Suprapubic skin (tissue), 4 donors: ENCODE measurements around the gene SOX6. TPM values are rescaled to one million over a fixed set of nuclear protein-coding genes. Genes with fewer than 3 reads are reported as not detected.

ENCODE experiments used
- DNase-seq, 2 donors: peaks; one replicate each; pipeline ENCODE4 v3.0.0-alpha.2; 2019; ENCODE audit warnings: low spot score in 2 of 2
- H3K27ac ChIP-seq: fragments of 200-600 bp; sonication (generic); one replicate; pipeline ENCODE4 v1.5.1; 2019
- H3K27me3 ChIP-seq: fragments of 200-600 bp; sonication (generic); one replicate; pipeline ENCODE4 v1.5.1; 2019
- H3K36me3 ChIP-seq: fragments of 200-600 bp; sonication (generic); one replicate; pipeline ENCODE4 v1.5.1; 2019
- H3K4me1 ChIP-seq: fragments of 200-600 bp; sonication (generic); one replicate; pipeline ENCODE4 v1.5.1; 2019
- H3K4me3 ChIP-seq: fragments of 200-600 bp; sonication (generic); one replicate; pipeline ENCODE4 v1.5.1; 2019; ENCODE audit warnings: mild to moderate bottlenecking
- H3K9me3 ChIP-seq: fragments of 200-600 bp; sonication (generic); one replicate; pipeline ENCODE4 v1.5.1; 2019
- EP300 ChIP-seq: sonication (generic); formaldehyde crosslinking; IDR thresholded peaks from one replicate; pipeline ENCODE4 v1.6.1; 2017; ENCODE audit warnings: antibody characterized with exemption
- POLR2A ChIP-seq, 2 donors: fragments of 450-650 bp; IDR thresholded peaks; one replicate each; pipeline ENCODE4 v1.6.1; 2017; ENCODE audit warnings: antibody characterized with exemption in 2 of 2, mild to moderate bottlenecking in 2 of 2, moderate library complexity in 2 of 2
- POLR2AphosphoS5 ChIP-seq, 3 donors: sonication (generic); formaldehyde crosslinking; IDR thresholded peaks; one replicate each; pipeline ENCODE4 v1.6.1; 2017; ENCODE audit warnings: antibody characterized with exemption in 3 of 3
- WGBS: methylation state at CpG from one replicate; pipeline ENCODE4 v1.1.5; 2018; 5-methylcytosine and 5-hydroxymethylcytosine counted together
- total RNA-seq, 4 donors: library from RNA; depleted of rRNA; stranded (reverse); fragments of >200 nt; gene quantifications; one replicate each; pipeline ENCODE4 v1.1.0, GENCODE V29; 2016
- TF ChIP-seq, protein P1 (sequence below), 2 donors: fragments of 200-600 bp in 1 of 2; fragments of 450-650 bp in 1 of 2; sonication (generic) in 1 of 2; IDR thresholded peaks; one replicate each; pipeline ENCODE4 v1.5.1; 2016 to 2019; ENCODE audit warnings: antibody characterized with exemption in 2 of 2, mild to moderate bottlenecking in 1 of 2, moderate library complexity in 1 of 2

The SOX6 gene
- total RNA-seq, 4 donors from 2014 or later, result 12.1 to 32.0 (median 23.8) TPM

GRCh38 chr11:16124390-16124789 is 232.0 kb downstream of the SOX6 start:
- H3K27me3 ChIP-seq, result no peaks in the 10 kb centered on the region
- no peak overlapping the region for H3K27ac ChIP-seq
- H3K36me3 ChIP-seq, result no peaks in the 10 kb centered on the region
- H3K4me3 ChIP-seq, result no peak overlapping the region
- 76% methylated on average over 3 of the region's 3 CpGs for WGBS
- TF ChIP-seq, protein P1, sequence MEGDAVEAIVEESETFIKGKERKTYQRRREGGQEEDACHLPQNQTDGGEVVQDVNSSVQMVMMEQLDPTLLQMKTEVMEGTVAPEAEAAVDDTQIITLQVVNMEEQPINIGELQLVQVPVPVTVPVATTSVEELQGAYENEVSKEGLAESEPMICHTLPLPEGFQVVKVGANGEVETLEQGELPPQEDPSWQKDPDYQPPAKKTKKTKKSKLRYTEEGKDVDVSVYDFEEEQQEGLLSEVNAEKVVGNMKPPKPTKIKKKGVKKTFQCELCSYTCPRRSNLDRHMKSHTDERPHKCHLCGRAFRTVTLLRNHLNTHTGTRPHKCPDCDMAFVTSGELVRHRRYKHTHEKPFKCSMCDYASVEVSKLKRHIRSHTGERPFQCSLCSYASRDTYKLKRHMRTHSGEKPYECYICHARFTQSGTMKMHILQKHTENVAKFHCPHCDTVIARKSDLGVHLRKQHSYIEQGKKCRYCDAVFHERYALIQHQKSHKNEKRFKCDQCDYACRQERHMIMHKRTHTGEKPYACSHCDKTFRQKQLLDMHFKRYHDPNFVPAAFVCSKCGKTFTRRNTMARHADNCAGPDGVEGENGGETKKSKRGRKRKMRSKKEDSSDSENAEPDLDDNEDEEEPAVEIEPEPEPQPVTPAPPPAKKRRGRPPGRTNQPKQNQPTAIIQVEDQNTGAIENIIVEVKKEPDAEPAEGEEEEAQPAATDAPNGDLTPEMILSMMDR (IDR thresholded peaks at IDR 0.05), result no peak
- no peak for TF ChIP-seq EP300
- no peak for TF ChIP-seq POLR2AphosphoS5 (IDR thresholded peaks at IDR 0.05)
- no peak for TF ChIP-seq POLR2A (IDR thresholded peaks at IDR 0.05)
- H3K4me1 ChIP-seq, result no peaks in the 10 kb centered on the region
- no peak for DNase-seq
- no peaks in the 10 kb centered on the region for H3K9me3 ChIP-seq

GRCh38 chr11:16121853-16122252 is 234.5 kb downstream of the SOX6 start:
- H3K27me3 ChIP-seq, result no peaks in the 10 kb centered on the region
- H3K9me3 ChIP-seq, result no peaks in the 10 kb centered on the region
- no peak for DNase-seq
- no peak for TF ChIP-seq POLR2A (IDR thresholded peaks at IDR 0.05)
- TF ChIP-seq POLR2AphosphoS5 (IDR thresholded peaks at IDR 0.05), result no peak
- TF ChIP-seq, protein P1 (IDR thresholded peaks at IDR 0.05), result no peak
- TF ChIP-seq EP300, result no peak
- H3K36me3 ChIP-seq, result no peaks in the 10 kb centered on the region
- 77% methylated on average over 1 of the region's 1 CpG for WGBS
- no peaks in the 10 kb centered on the region for H3K4me1 ChIP-seq
- H3K4me3 ChIP-seq, result no peak overlapping the region
- no peak overlapping the region for H3K27ac ChIP-seq

GRCh38 chr11:16120008-16120407 is 236.3 kb downstream of the SOX6 start:
- no peak for DNase-seq
- no peaks in the 10 kb centered on the region for H3K9me3 ChIP-seq
- H3K36me3 ChIP-seq, result no peaks in the 10 kb centered on the region
- H3K27ac ChIP-seq, result no peak overlapping the region
- no peak overlapping the region for H3K4me3 ChIP-seq
- no peaks in the 10 kb centered on the region for H3K4me1 ChIP-seq
- no peaks in the 10 kb centered on the region for H3K27me3 ChIP-seq
- TF ChIP-seq POLR2A (IDR thresholded peaks at IDR 0.05), result no peak
- TF ChIP-seq, protein P1 (IDR thresholded peaks at IDR 0.05), result no peak
- TF ChIP-seq POLR2AphosphoS5 (IDR thresholded peaks at IDR 0.05), result no peak
- no peak for TF ChIP-seq EP300

GRCh38 chr11:16117989-16118756 is 238.2 kb downstream of the SOX6 start:
- Histone ChIP-seq H3K27me3 (no peaks in the 10 kb centered on the region), H3K4me3 (no peak overlapping the region), H3K9me3 (no peaks in the 10 kb centered on the region), H3K36me3 (no peaks in the 10 kb centered on the region), H3K27ac (no peak overlapping the region), H3K4me1 (peaks cover 4% of the 10 kb centered on the region)
- TF ChIP-seq POLR2AphosphoS5 (IDR thresholded peaks at IDR 0.05) (no peak), EP300 (no peak), POLR2A (IDR thresholded peaks at IDR 0.05) (no peak)
- TF ChIP-seq, protein P1 (IDR thresholded peaks at IDR 0.05), result no peak
- no peak for DNase-seq
- 65% methylated on average over 4 of the region's 4 CpGs for WGBS

DNA sequence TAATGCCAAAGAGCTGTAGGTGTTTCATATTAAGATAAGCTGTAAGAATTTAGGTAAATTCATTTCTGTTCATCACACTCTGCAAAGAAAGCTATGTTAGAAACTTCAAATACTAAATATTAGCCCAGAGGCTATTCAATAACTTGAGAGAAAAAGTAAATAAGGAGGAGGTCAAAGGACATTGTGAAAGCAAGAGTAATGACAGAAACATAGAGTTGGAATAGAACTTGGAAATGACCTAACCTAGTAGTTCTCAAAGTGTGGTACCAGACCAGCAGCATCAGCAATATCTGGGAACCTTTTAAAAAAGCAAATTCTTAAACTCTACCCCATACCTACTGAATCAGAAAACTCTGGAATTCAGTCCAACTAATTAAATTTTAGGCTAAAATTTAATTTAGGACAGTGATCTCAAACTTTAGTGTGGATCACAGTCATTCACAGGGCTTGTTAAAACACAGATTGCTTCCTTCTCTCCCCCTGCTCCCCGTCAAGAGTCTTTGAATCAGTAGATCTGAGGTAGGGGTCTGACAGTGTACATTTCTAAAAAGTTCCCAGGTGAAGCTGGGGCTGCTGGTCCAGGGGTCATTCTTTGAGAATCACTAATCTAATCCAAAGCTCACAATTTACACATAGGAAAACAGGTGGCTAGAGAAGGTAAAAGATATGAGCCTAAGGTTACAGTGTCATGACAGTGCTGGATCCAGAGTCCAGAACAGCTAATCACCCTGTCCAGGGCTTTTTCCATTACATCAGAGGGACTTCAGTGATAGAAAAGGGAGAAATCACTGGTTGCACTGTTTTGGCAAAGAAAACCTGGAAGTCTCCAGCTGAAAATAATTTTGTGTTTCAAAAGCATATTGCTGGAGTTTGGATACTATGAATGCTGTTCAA is 241.1 kb downstream of the SOX6 start:
- no peaks in the 10 kb centered on the region for H3K36me3 ChIP-seq
- TF ChIP-seq, protein P1 (IDR thresholded peaks at IDR 0.05), result no peak
- TF ChIP-seq POLR2A (IDR thresholded peaks at IDR 0.05) (no peak), EP300 (no peak), POLR2AphosphoS5 (IDR thresholded peaks at IDR 0.05) (no peak)
- H3K4me1 ChIP-seq, result peaks cover 6% of the 10 kb centered on the region
- H3K27me3 ChIP-seq, result no peaks in the 10 kb centered on the region
- no peak overlapping the region for H3K27ac ChIP-seq
- H3K9me3 ChIP-seq, result no peaks in the 10 kb centered on the region
- no peak overlapping the region for H3K4me3 ChIP-seq
- WGBS, result 72% methylated on average over 1 of the region's 1 CpG
- DNase-seq, result no peak
